Measurements from ENCODE around the gene ARHGEF3. TPM values are rescaled to one million over a fixed set of nuclear protein-coding genes. Genes with fewer than 3 reads are reported as not detected.

ARHGEF3 gene
- total and polyA plus RNA-seq, 2 donors (not counting 3 experiments of a cell fraction or from before 2014, with no cell fraction given), result 6.7 to 16.3 TPM

- Histone ChIP-seq H3K9ac (replicated peaks; ENCODE audit: extremely low read depth, insufficient read depth, low read length) (no peak overlapping the region), H3K36me3 (ENCODE audit: control insufficient read depth in 2 of 2, extremely low read depth in 1 of 2, insufficient read depth in 2 of 2, low read length in 2 of 2) (no peaks in the 10 kb centered on the region), H3K9me1 (replicated peaks; ENCODE audit: control insufficient read depth, extremely low read depth, insufficient read depth, low read length) (no peaks in the 10 kb centered on the region), H3K9me3 (replicated peaks; ENCODE audit: control insufficient read depth, insufficient read depth, low read length) (no peaks in the 10 kb centered on the region), H3K4me2 (ENCODE audit: insufficient read depth, low read length) (no peak overlapping the region), H2AFZ (ENCODE audit: low read depth, low read length) (no peak overlapping the region), H4K20me1 (replicated peaks; ENCODE audit: control insufficient read depth, extremely low read depth, insufficient read depth, low read length) (no peaks in the 10 kb centered on the region), H3K79me2 (ENCODE audit: control insufficient read depth, insufficient read depth, low read length) (no peaks in the 10 kb centered on the region), H3K27ac (ENCODE audit: insufficient read depth, low read depth, low read length) (no peak overlapping the region), H3K4me3 (replicated peaks in 1 of 3; ENCODE audit: insufficient read depth in 1 of 3, low read depth in 1 of 3, low read length in 3 of 3) (no peak overlapping the region), H3K4me1 (ENCODE audit: control insufficient read depth, extremely low read depth, insufficient read depth, low read length) (no peaks in the 10 kb centered on the region), H3K27me3 (ENCODE audit: control insufficient read depth in 2 of 2, insufficient read depth in 2 of 2, low read length in 2 of 2) (peaks cover 0 to 4% of the 10 kb centered on the region in 2 experiments)
- ChIA-PET CTCF (interaction anchor here (2.6 kb wide), 1 partner anchor 166 kb away, joined by 11 read pairs; no protein-coding TSS in a partner anchor), POLR2A (interaction anchor here (0.7 kb wide), 1 partner anchor 158 kb away, joined by 4 read pairs; no protein-coding TSS in a partner anchor)
- FAIRE-seq (no peak), DNase-seq (ENCODE audit: low read depth, low spot score) (no peak)
- BruUV-seq (replicated peaks), result no TSS peak
- intact Hi-C loops (cut with micrococcal nuclease) (no loop called here), dilution Hi-C loops (cut with MboI; ENCODE audit: extremely low pct_ligation_motif_present, low sequenced_read_pairs) (no loop called here)
- TF ChIP-seq JUN (IDR thresholded peaks at IDR 0.05; ENCODE audit: borderline replicate concordance, insufficient read depth, insufficient read length, low read depth) (no peak), POLR2A (IDR thresholded peaks at IDR 0.05; ENCODE audit: low read depth, low read length) (no peak), MYC (IDR thresholded peaks at IDR 0.05; ENCODE audit: low read depth, low read length) (no peak), POLR2AphosphoS5 (IDR thresholded peaks at IDR 0.05; ENCODE audit: insufficient read depth, low read depth, low read length) (no peak)
Observed at GRCh38 chr3:56822501-56822900, 20.8 kb upstream of the ARHGEF3 start.

GRCh38 chr3:56819016-56819809 lies 17.5 kb upstream of the ARHGEF3 start:
- no peak for DNase-seq (ENCODE audit: low read depth, low spot score)

More at GRCh38 chr3:56819016-56819809, 17.5 kb upstream of the ARHGEF3 start:
- no peak overlapping the region for H3K9ac ChIP-seq (replicated peaks; ENCODE audit: extremely low read depth, insufficient read depth, low read length)
- H3K36me3 ChIP-seq (ENCODE audit: control insufficient read depth in 2 of 2, extremely low read depth in 1 of 2, insufficient read depth in 2 of 2, low read length in 2 of 2), result no peaks in the 10 kb centered on the region
- intact Hi-C loops (cut with micrococcal nuclease), result no loop called here
- no peaks in the 10 kb centered on the region for H3K4me1 ChIP-seq (ENCODE audit: control insufficient read depth, extremely low read depth, insufficient read depth, low read length)
- CTCF ChIA-PET, result interaction anchor here (0.9 to 5.4 kb wide), 6 partner anchors 18 to 169 kb away, joined by 3 to 26 read pairs (median 8); partner anchors contain the start of gene ARHGEF3
- no TSS peak for BruUV-seq (replicated peaks)
- no peaks in the 10 kb centered on the region for H3K9me1 ChIP-seq (replicated peaks; ENCODE audit: control insufficient read depth, extremely low read depth, insufficient read depth, low read length)
- POLR2A ChIA-PET, result interaction anchor here (0.5 kb wide), 1 partner anchor 18 kb away, joined by 3 read pairs; the partner anchor contains the start of gene ARHGEF3
- H3K27ac ChIP-seq (ENCODE audit: insufficient read depth, low read depth, low read length), result no peak overlapping the region
- H4K20me1 ChIP-seq (replicated peaks; ENCODE audit: control insufficient read depth, extremely low read depth, insufficient read depth, low read length), result no peaks in the 10 kb centered on the region
- dilution Hi-C loops (cut with MboI; ENCODE audit: extremely low pct_ligation_motif_present, low sequenced_read_pairs), result no loop called here
- no peak overlapping the region for H3K4me2 ChIP-seq (ENCODE audit: insufficient read depth, low read length)
- no peak overlapping the region for H3K4me3 ChIP-seq (replicated peaks in 1 of 3; ENCODE audit: insufficient read depth in 1 of 3, low read depth in 1 of 3, low read length in 3 of 3)
- TF ChIP-seq POLR2AphosphoS5 (IDR thresholded peaks at IDR 0.05; ENCODE audit: insufficient read depth, low read depth, low read length) (no peak), MAX (IDR thresholded peaks at IDR 0.05; ENCODE audit: insufficient read depth, insufficient read length) (no peak), EZH2 (IDR thresholded peaks at IDR 0.05; ENCODE audit: borderline replicate concordance, low read depth, low read length, severe bottlenecking) (no peak), FOS (IDR thresholded peaks at IDR 0.05; ENCODE audit: borderline replicate concordance, insufficient read depth, low read length) (no peak), POLR2A (IDR thresholded peaks at IDR 0.05; ENCODE audit: low read depth, low read length) (no peak), JUN (IDR thresholded peaks at IDR 0.05; ENCODE audit: borderline replicate concordance, insufficient read depth, insufficient read length, low read depth) (no peak), CTCF (IDR thresholded peaks at IDR 0.05; ENCODE audit: extremely low read depth in 1 of 2, insufficient read depth in 1 of 2, low read depth in 1 of 2, low read length in 2 of 2) (no peak), MYC (IDR thresholded peaks at IDR 0.05; ENCODE audit: low read depth, low read length) (no peak), GATA2 (IDR thresholded peaks at IDR 0.05; ENCODE audit: insufficient read depth, insufficient read length, low read depth, low read length) (no peak)
- H3K79me2 ChIP-seq (ENCODE audit: control insufficient read depth, insufficient read depth, low read length), result no peaks in the 10 kb centered on the region
- peaks cover 0 to 4% of the 10 kb centered on the region in 2 experiments for H3K27me3 ChIP-seq (ENCODE audit: control insufficient read depth in 2 of 2, insufficient read depth in 2 of 2, low read length in 2 of 2)
- FAIRE-seq, result no peak
- no peak overlapping the region for H2AFZ ChIP-seq (ENCODE audit: low read depth, low read length)
- H3K9me3 ChIP-seq (replicated peaks; ENCODE audit: control insufficient read depth, insufficient read depth, low read length), result no peaks in the 10 kb centered on the region

All from endothelial cell of umbilical vein (primary cell).